H1 (cell line): ENCODE data around the gene TTC31. TPM values are rescaled to one million over a fixed set of nuclear protein-coding genes. Genes with fewer than 3 reads are reported as not detected.

Experiments used
- CBX8 ChIP-seq: fragments of 300-800, 300-1000 bp; sonication (generic); IDR thresholded peaks from 2 replicates; pipeline ENCODE4 v1.7.1; 2016; ENCODE audit warnings: low read depth, low read length, borderline replicate concordance
- CREB1 ChIP-seq: IDR thresholded peaks from 2 replicates; pipeline ENCODE4 v1.6.1; 2012; ENCODE audit warnings: inconsistent platforms
- EP300 ChIP-seq, 2 experiments: IDR thresholded peaks; 1 replicate in 1 of 2; 2 replicates in 1 of 2; pipeline ENCODE4 v1.6.1; 2011 to 2012; ENCODE audit warnings: low read depth in 2 of 2, low read length in 2 of 2, mild to moderate bottlenecking in 2 of 2, borderline replicate concordance in 1 of 2, inconsistent platforms in 1 of 2, moderate library complexity in 1 of 2
- GTF2F1 ChIP-seq: IDR thresholded peaks from 2 replicates; pipeline ENCODE4 v1.6.1; 2012; ENCODE audit warnings: low read depth, low read length, improper control_type of control experiment, borderline replicate concordance
- TAF7 ChIP-seq: optimal IDR thresholded peaks from 2 replicates; pipeline ENCODE3; 2011; ENCODE audit warnings: low read depth, mild to moderate bottlenecking, inconsistent platforms, low read length, moderate library complexity, borderline replicate concordance
- polyA plus RNA-seq, 7 experiments: library from polyadenylated mRNA; depleted of rRNA in 3 of 7; stranded (reverse) in 5 of 7; unstranded in 2 of 7; fragments of >200 nt in 5 of 7; fragments of 200-250 nt in 2 of 7; gene quantifications; 1 replicate in 5 of 7; 2 replicates in 1 of 7; 4 replicates in 1 of 7; pipeline versions ENCODE4 v1.2.1 to v1.2.3, GENCODE V29; 2011 to 2013; ENCODE audit warnings: missing spikeins in 2 of 7, mixed read lengths in 2 of 7
- total RNA-seq: library from RNA; stranded (reverse); fragmentation: NEBNext Ultra II Directional; extraction: Animal tissue kit (Norgen Biotek cat#: 25700); gene quantifications from 2 replicates; pipeline ENCODE4 v1.2.1, GENCODE V29; 2021

TTC31 gene
- total and polyA plus RNA-seq, 2 of the 8 experiments (the other 6 are each of a cell fraction or from before 2014, with no cell fraction given) = 28.8 to 29.9 TPM

DNA sequence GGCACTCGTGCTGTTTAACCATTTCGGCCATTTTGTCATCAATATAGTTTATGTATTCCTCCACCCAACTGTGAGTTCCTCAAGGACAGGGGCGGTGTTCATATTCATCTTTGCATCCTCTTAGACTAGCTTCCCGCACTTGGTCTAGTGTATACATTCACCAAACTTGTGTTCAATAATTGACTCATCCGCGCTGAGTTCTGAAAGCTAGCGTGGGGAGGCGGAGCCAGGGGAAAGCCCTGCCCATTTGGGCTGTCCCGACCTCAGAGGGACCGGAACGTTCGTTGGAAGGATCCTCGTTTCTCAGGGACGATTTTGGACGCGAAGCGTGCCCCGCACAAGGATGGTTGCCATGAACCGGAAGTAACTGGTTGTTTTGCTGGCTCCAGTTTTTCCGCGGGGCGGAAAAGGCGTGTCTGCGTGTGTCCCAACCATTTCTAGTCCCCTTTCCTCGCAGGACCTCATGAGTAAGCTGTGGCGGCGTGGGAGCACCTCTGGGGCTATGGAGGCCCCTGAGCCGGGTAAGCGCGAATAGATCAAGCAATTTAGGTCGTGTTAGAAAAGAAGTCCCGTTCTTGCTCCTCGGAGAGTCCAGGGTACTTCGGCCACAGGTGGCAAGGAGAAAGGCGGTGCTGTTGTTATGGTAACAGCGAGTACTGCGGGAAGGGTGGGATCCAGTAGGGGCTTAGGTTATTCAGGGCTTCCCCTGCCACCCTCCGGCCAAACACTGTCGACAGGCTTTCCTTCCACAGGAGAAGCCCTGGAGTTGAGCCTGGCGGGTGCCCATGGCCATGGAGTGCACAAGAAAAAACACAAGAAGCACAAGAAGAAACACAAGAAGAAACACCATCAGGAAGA is 28.0 kb upstream of the TTC31 start, which contains the start of gene INO80B (continued):
- TF ChIP-seq EP300 (IDR thresholded peaks at IDR 0.05; ENCODE audit: borderline replicate concordance in 1 of 2, low read depth in 2 of 2, low read length in 2 of 2) = peak in 1 of 2 experiments; percentile 77; a peak in 1 of 3 replicates
- TF ChIP-seq GTF2F1 = no peak
- TF ChIP-seq CREB1 = peak; percentile 80
- no peak for TF ChIP-seq CBX8
- TF ChIP-seq TAF7 = peak; percentile 37
